Gastroesophageal sphincter (tissue), 4 donors: ENCODE data around the gene ARIH1. TPM values are rescaled to one million over a fixed set of nuclear protein-coding genes. Genes with fewer than 3 reads are reported as not detected.

ENCODE experiments used
- ATAC-seq: fragments of 150-250 bp; one replicate; pipeline ENCODE4 v1.9.1; 2016; ENCODE audit warnings: mild to moderate bottlenecking, moderate library complexity
- H3K27ac ChIP-seq, 4 donors: fragments of 200-600 bp; sonication (generic) in 3 of 4; 1 replicate in 3 of 4; 2 replicates in 1 of 4; pipeline ENCODE4 v1.5.1; 2016 to 2019
- H3K27me3 ChIP-seq: fragments of 200-600 bp; sonication (generic); one replicate; pipeline ENCODE4 v1.5.1; 2019
- H3K36me3 ChIP-seq, 2 donors: fragments of 200-600 bp; sonication (generic); one replicate each; pipeline ENCODE4 v1.5.1; 2019; ENCODE audit warnings: control low read depth in 1 of 2
- H3K4me1 ChIP-seq, 3 donors: fragments of 200-600 bp; sonication (generic); 1 replicate in 2 of 3; 2 replicates in 1 of 3; pipeline ENCODE4 v1.5.1; 2016 to 2019; ENCODE audit warnings: control low read depth in 2 of 3
- H3K4me3 ChIP-seq, 2 donors: fragments of 200-600 bp; sonication (generic); one replicate each; pipeline ENCODE4 v1.5.1; 2019; ENCODE audit warnings: mild to moderate bottlenecking in 1 of 2, moderate library complexity in 1 of 2
- H3K9me3 ChIP-seq, 3 donors: fragments of 200-600 bp; sonication (generic); one replicate each; pipeline ENCODE4 v1.5.1; 2017 to 2019; ENCODE audit warnings: control low read depth in 2 of 3
- EP300 ChIP-seq: sonication (generic); formaldehyde crosslinking; IDR thresholded peaks from one replicate; pipeline ENCODE4 v1.6.1; 2017; ENCODE audit warnings: antibody characterized with exemption, mild to moderate bottlenecking
- POLR2A ChIP-seq, 2 donors: fragments of 450-650 bp; IDR thresholded peaks; one replicate each; pipeline ENCODE4 v1.6.1; 2017; ENCODE audit warnings: antibody characterized with exemption in 2 of 2, mild to moderate bottlenecking in 2 of 2, moderate library complexity in 1 of 2
- POLR2AphosphoS5 ChIP-seq: sonication (generic); formaldehyde crosslinking; IDR thresholded peaks from one replicate; pipeline ENCODE4 v1.6.1; 2017; ENCODE audit warnings: antibody characterized with exemption
- WGBS, 2 donors: methylation state at CpG; one replicate each; pipeline ENCODE4 v1.1.5; 2018; ENCODE audit warnings: low coverage in 1 of 2; 5-methylcytosine and 5-hydroxymethylcytosine counted together
- total RNA-seq, 4 donors: library from RNA; depleted of rRNA; stranded (reverse); fragments of >200 nt; gene quantifications; one replicate each; pipeline ENCODE4 v1.1.0, GENCODE V29; 2016
- TF ChIP-seq, protein P1 (sequence below), 4 experiments: fragments of 200-600 bp in 2 of 4; fragments of 450-650 bp in 2 of 4; sonication (generic) in 1 of 4; IDR thresholded peaks; one replicate each; pipeline ENCODE4 v1.5.1; 2017 to 2019; ENCODE audit warnings: antibody characterized with exemption in 4 of 4, mild to moderate bottlenecking in 2 of 4, moderate library complexity in 2 of 4

The ARIH1 gene
- total RNA-seq, 4 donors from 2014 or later, result 45.4 to 65.3 (median 56.4) TPM

DNA sequence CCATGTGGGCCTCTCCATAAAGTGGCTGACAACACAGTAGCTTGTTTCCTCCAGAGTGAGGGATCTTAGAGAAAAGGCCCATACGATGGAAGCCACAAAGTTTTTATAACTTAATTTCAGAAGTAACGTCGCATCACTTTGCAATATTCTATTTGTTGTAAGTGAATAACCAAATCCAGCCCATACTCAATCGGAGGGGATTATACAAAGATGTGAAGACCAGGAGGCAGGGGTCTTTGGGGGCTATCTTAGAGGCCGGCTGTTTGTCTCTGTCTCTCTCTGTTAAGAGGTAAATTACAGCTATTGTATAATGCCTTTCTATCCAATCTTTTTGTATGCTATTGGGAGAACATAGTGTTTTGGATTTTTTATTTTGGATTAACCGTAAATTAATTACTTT, 9.1 kb downstream of the ARIH1 start:
- Histone ChIP-seq H3K27ac (no peak overlapping the region), H3K27me3 (no peaks in the 10 kb centered on the region), H3K9me3 (no peaks in the 10 kb centered on the region), H3K4me3 (no peak overlapping the region), H3K36me3 (peaks cover 0 to 14% of the 10 kb centered on the region in 2 donors), H3K4me1 (peaks cover 9 to 90% (median 17%) of the 10 kb centered on the region in 3 donors)
- WGBS, 2 donors, result 88 to 89% methylated on average over 6 of the region's 6 CpGs
- no peak for ATAC-seq
- TF ChIP-seq POLR2A (IDR thresholded peaks at IDR 0.05) (no peak), POLR2AphosphoS5 (no peak), EP300 (no peak)
- TF ChIP-seq, protein P1, sequence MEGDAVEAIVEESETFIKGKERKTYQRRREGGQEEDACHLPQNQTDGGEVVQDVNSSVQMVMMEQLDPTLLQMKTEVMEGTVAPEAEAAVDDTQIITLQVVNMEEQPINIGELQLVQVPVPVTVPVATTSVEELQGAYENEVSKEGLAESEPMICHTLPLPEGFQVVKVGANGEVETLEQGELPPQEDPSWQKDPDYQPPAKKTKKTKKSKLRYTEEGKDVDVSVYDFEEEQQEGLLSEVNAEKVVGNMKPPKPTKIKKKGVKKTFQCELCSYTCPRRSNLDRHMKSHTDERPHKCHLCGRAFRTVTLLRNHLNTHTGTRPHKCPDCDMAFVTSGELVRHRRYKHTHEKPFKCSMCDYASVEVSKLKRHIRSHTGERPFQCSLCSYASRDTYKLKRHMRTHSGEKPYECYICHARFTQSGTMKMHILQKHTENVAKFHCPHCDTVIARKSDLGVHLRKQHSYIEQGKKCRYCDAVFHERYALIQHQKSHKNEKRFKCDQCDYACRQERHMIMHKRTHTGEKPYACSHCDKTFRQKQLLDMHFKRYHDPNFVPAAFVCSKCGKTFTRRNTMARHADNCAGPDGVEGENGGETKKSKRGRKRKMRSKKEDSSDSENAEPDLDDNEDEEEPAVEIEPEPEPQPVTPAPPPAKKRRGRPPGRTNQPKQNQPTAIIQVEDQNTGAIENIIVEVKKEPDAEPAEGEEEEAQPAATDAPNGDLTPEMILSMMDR (IDR thresholded peaks at IDR 0.05), result no peak

DNA sequence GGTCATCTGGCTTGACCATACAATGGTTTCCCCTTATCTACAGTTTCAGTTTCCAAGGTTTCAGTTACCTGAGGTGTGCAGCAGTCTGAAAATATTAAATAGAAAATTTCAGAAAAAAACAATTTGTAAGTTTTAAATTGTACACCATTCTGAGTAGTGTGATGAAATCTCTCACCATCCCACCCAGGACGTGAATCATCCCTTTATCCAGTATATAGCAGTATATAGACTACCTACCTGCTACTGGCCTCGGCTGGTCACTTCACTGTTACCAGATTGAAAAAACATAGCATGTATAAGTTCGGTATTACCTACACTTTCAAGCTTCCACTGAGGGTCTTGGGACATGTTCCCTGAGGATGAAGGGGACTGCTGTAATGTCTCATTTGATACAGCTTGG, 12.0 kb downstream of the ARIH1 start:
- H3K27me3 ChIP-seq, result no peaks in the 10 kb centered on the region
- H3K9me3 ChIP-seq, result no peaks in the 10 kb centered on the region
- no peak overlapping the region for H3K4me3 ChIP-seq
- no peak overlapping the region for H3K27ac ChIP-seq
- 87 to 93% methylated on average over 3 of the region's 3 CpGs for WGBS, 2 donors
- no peaks in the 10 kb centered on the region for H3K36me3 ChIP-seq
- TF ChIP-seq POLR2AphosphoS5, result no peak
- no peak for TF ChIP-seq EP300
- TF ChIP-seq, protein P1 (IDR thresholded peaks at IDR 0.05), result no peak
- no peak for TF ChIP-seq POLR2A (IDR thresholded peaks at IDR 0.05)
- H3K4me1 ChIP-seq, result peaks cover 9 to 90% (median 23%) of the 10 kb centered on the region in 3 donors
- no peak for ATAC-seq

DNA sequence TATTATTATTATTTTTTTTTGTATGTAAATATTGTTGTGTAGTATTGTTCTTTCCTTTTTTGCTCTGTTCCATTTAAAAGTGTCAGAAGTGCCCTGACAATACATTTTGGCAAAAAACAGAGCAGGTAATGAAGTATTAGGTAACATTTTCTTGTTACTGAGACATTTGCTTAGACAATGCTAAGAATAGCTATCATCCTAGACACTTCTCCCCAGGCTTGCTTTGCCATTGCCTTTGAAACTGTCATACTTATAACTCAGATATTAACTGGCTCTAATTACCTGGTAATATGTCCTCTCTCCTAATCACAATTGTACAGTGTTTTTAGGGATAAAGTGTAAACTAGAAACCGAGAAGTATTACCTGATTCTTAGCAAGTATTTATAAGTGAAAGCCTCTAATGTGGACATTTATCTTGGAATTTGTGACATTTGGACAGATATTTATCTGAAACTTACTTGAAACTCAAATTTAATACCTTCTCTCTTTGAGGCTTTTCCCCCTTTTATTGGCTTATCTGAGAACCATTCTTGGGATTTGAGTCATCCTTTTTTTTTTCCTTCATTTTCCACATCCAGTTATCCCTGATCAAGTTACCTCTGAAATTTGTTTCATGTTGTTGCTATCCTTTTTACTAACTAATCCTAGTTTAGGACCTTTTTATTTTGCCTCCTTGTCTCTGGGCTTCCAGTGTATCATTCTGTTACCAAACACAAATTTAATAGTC, 13.1 kb downstream of the ARIH1 start:
- Histone ChIP-seq H3K9me3 (no peaks in the 10 kb centered on the region), H3K36me3 (no peaks in the 10 kb centered on the region), H3K4me3 (no peak overlapping the region), H3K27me3 (no peaks in the 10 kb centered on the region), H3K4me1 (peaks cover 12 to 90% (median 14%) of the 10 kb centered on the region in 3 donors), H3K27ac (no peak overlapping the region)
- no peak for ATAC-seq
- WGBS, 2 donors, result 28 to 36% methylated on average over 1 of the region's 1 CpG
- TF ChIP-seq POLR2AphosphoS5 (no peak), POLR2A (IDR thresholded peaks at IDR 0.05) (no peak), EP300 (no peak)
- TF ChIP-seq, protein P1 (IDR thresholded peaks at IDR 0.05), result no peak

DNA sequence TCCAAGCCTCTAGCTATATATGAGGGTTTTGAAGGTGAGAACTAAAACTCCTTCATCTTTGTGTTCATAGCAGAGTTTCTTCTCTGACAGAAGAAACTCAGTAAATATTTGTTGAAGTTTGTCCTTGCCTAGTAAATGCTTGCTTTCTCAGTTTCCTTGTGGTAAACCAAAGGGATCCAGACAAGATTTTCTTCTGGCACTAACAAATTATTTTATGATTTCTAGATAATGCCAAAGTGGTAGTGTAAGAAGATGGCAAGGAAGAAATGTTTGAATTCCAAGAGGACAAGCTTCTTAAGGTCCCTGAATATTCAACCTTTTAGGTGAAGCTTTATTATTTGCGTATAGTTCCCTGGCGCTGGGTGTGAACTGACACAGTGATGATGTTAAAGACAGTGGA, 14.4 kb downstream of the ARIH1 start:
- Histone ChIP-seq H3K4me3 (no peak overlapping the region), H3K27me3 (no peaks in the 10 kb centered on the region), H3K4me1 (peaks cover 17 to 90% (median 23%) of the 10 kb centered on the region in 3 donors), H3K9me3 (no peaks in the 10 kb centered on the region), H3K27ac (no peak overlapping the region), H3K36me3 (no peaks in the 10 kb centered on the region)
- 89% methylated on average over 2 of the region's 2 CpGs; no CpG with 5 or more reads in 1 of the 2 donors for WGBS, 2 donors
- no peak for TF ChIP-seq POLR2A (IDR thresholded peaks at IDR 0.05)
- TF ChIP-seq EP300, result no peak
- TF ChIP-seq POLR2AphosphoS5, result no peak
- TF ChIP-seq, protein P1 (IDR thresholded peaks at IDR 0.05), result no peak
- ATAC-seq, result no peak
